ENCODE results near the gene CFAP157.
"Not testable (repeated sequence)": the region's sequence is repeated elsewhere in the genome, so short reads cannot be mapped to it uniquely, and the experiment has no call there.

Gene CFAP157

GRCh38 chr9:127735530-127736185 lies 28.9 kb downstream of the CFAP157 start:
- no peak for DNase-seq (ENCODE audit: low read depth in 2 of 2)

- no peak for DNase-seq (ENCODE audit: low read depth in 2 of 2)
Measured at GRCh38 chr9:127738666-127739065, 31.9 kb downstream of the CFAP157 start.

- no peak for DNase-seq (ENCODE audit: low read depth in 2 of 2)
Measured at GRCh38 chr9:127739614-127740330, 33.0 kb downstream of the CFAP157 start.

- DNase-seq (ENCODE audit: low read depth in 2 of 2) = no peak
Measured at GRCh38 chr9:127741831-127742434, 35.1 kb downstream of the CFAP157 start.

- peak in 1 of 2 experiments; percentile 26 for DNase-seq (ENCODE audit: low read depth in 2 of 2)
Measured at GRCh38 chr9:127742435-127743088, 35.8 kb downstream of the CFAP157 start.

GRCh38 chr9:127744398-127745110 lies 37.8 kb downstream of the CFAP157 start:
- DNase-seq (ENCODE audit: low read depth in 2 of 2) = no peak

GRCh38 chr9:127746959-127747569 lies 40.3 kb downstream of the CFAP157 start:
- DNase-seq (ENCODE audit: low read depth in 2 of 2) = no peak

- DNase-seq (ENCODE audit: low read depth in 2 of 2) = no peak
Measured at GRCh38 chr9:127749090-127749787, 42.5 kb downstream of the CFAP157 start.

- no peak for DNase-seq (ENCODE audit: low read depth in 2 of 2)
Measured at GRCh38 chr9:127751269-127752054, 44.7 kb downstream of the CFAP157 start.

GRCh38 chr9:127753148-127753547 lies 46.4 kb downstream of the CFAP157 start:
- DNase-seq (ENCODE audit: low read depth in 2 of 2) = no peak

- DNase-seq (ENCODE audit: low read depth in 2 of 2) = no peak
Measured at GRCh38 chr9:127753622-127754021, 46.8 kb downstream of the CFAP157 start.

GRCh38 chr9:127754099-127755060 lies 47.6 kb downstream of the CFAP157 start:
- DNase-seq (ENCODE audit: low read depth in 2 of 2) = no peak

- DNase-seq (ENCODE audit: low read depth in 2 of 2) = no peak
Measured at GRCh38 chr9:127755061-127756060, 48.6 kb downstream of the CFAP157 start.

- no peak for DNase-seq (ENCODE audit: low read depth in 2 of 2)
Measured at GRCh38 chr9:127756233-127756632, 49.4 kb downstream of the CFAP157 start.

GRCh38 chr9:127756776-127757175 lies 50.0 kb downstream of the CFAP157 start:
- not testable (repeated sequence) for DNase-seq (ENCODE audit: low read depth in 2 of 2)

- DNase-seq (ENCODE audit: low read depth in 2 of 2) = no peak
Measured at GRCh38 chr9:127758843-127759242, 52.1 kb downstream of the CFAP157 start.

GRCh38 chr9:127761061-127761460 lies 54.3 kb downstream of the CFAP157 start:
- no peak for DNase-seq (ENCODE audit: low read depth in 2 of 2)

Measured in fibroblast of skin of left biceps (primary cell).